HG02870 (cell line): Measurements from ENCODE around the gene GNGT1.
A peak's percentile ranks its signal among the peaks of the same experiment; 100 is the strongest.

ENCODE experiments used
- ATAC-seq: cut with Tn5 transposase; IDR thresholded peaks from one replicate; pipeline ENCODE4 v1.9.1; 2021; ENCODE audit warnings: mild to moderate bottlenecking, moderate library complexity; ENCODE audit not compliant: unreplicated experiment

Gene GNGT1

GRCh38 chr7:93906267-93906666, at the start of gene GNGT1:
TSS of gene GNGT1 (plus strand) at chr7:93906567. CDS start at chr7:93906747, 180 bp downstream.
- no peak for ATAC-seq

- no peak for ATAC-seq
Observed at GRCh38 chr7:93858857-93859256, 47.5 kb upstream of the GNGT1 start.

GRCh38 chr7:93860261-93860660, 46.1 kb upstream of the GNGT1 start:
- ATAC-seq, result no peak

GRCh38 chr7:93861325-93861949, 44.9 kb upstream of the GNGT1 start:
- no peak for ATAC-seq

GRCh38 chr7:93862651-93863050, 43.7 kb upstream of the GNGT1 start:
- no peak for ATAC-seq

- ATAC-seq, result no peak
Observed at GRCh38 chr7:93866886-93867285, 39.5 kb upstream of the GNGT1 start.

- no peak for ATAC-seq
Observed at GRCh38 chr7:93873998-93874574, 32.3 kb upstream of the GNGT1 start.

- ATAC-seq, result no peak
Observed at GRCh38 chr7:93877742-93878141, 28.6 kb upstream of the GNGT1 start.

- ATAC-seq, result no peak
Observed at GRCh38 chr7:93879356-93879755, 27.0 kb upstream of the GNGT1 start.

- no peak for ATAC-seq
Observed at GRCh38 chr7:93882468-93882867, 23.9 kb upstream of the GNGT1 start.

GRCh38 chr7:93883078-93883916, 23.1 kb upstream of the GNGT1 start:
- no peak for ATAC-seq

- ATAC-seq, result no peak
Observed at GRCh38 chr7:93883917-93884345, 22.4 kb upstream of the GNGT1 start.

- ATAC-seq, result no peak
Observed at GRCh38 chr7:93884541-93884940, 21.8 kb upstream of the GNGT1 start.

- no peak for ATAC-seq
Observed at GRCh38 chr7:93889261-93889660, 17.1 kb upstream of the GNGT1 start.

- ATAC-seq, result peak; percentile 37
Observed at GRCh38 chr7:93890041-93890463, 16.3 kb upstream of the GNGT1 start.

GRCh38 chr7:93890464-93891068, 15.8 kb upstream of the GNGT1 start, which contains the start of gene TFPI2:
TSS of gene TFPI2 (minus strand) at chr7:93890753. CDS start at chr7:93890678, 75 bp downstream.
- peak; percentile 45 for ATAC-seq

- ATAC-seq, result no peak
Observed at GRCh38 chr7:93894426-93894825, 11.9 kb upstream of the GNGT1 start.

- ATAC-seq, result no peak
Observed at GRCh38 chr7:93894966-93895640, 11.3 kb upstream of the GNGT1 start.

GRCh38 chr7:93895859-93896600, 10.3 kb upstream of the GNGT1 start:
- ATAC-seq, result no peak

- no peak for ATAC-seq
Observed at GRCh38 chr7:93897680-93898079, 8.7 kb upstream of the GNGT1 start.
